ENCODE measurements around the gene RAI1.

GRCh38 chr17:17744116-17744515 is 62.9 kb downstream of the RAI1 start:
- TF ChIP-seq, protein P1, sequence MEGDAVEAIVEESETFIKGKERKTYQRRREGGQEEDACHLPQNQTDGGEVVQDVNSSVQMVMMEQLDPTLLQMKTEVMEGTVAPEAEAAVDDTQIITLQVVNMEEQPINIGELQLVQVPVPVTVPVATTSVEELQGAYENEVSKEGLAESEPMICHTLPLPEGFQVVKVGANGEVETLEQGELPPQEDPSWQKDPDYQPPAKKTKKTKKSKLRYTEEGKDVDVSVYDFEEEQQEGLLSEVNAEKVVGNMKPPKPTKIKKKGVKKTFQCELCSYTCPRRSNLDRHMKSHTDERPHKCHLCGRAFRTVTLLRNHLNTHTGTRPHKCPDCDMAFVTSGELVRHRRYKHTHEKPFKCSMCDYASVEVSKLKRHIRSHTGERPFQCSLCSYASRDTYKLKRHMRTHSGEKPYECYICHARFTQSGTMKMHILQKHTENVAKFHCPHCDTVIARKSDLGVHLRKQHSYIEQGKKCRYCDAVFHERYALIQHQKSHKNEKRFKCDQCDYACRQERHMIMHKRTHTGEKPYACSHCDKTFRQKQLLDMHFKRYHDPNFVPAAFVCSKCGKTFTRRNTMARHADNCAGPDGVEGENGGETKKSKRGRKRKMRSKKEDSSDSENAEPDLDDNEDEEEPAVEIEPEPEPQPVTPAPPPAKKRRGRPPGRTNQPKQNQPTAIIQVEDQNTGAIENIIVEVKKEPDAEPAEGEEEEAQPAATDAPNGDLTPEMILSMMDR (IDR thresholded peaks at IDR 0.05): no peak
- TF ChIP-seq POLR2A (IDR thresholded peaks at IDR 0.05) (no peak), EP300 (IDR thresholded peaks at IDR 0.05) (no peak)

Measured in sigmoid colon (tissue), 4 donors.